ENCODE results near the gene MDM4.
"Not testable (repeated sequence)": the region's sequence is repeated elsewhere in the genome, so short reads cannot be mapped to it uniquely, and the experiment has no call there.

Gene MDM4

GRCh38 chr1:204516180-204516879 lies at the start of gene MDM4:
TSS of gene MDM4 (plus strand) at chr1:204516406. CDS start at chr1:204525519, 9,113 bp downstream.
- peak; percentile 99 for DNase-seq

GRCh38 chr1:204466416-204467405 lies 49.5 kb upstream of the MDM4 start:
- DNase-seq: no peak

- DNase-seq: no peak
Measured at GRCh38 chr1:204468206-204468605, 48.0 kb upstream of the MDM4 start.

GRCh38 chr1:204468766-204469302 lies 47.4 kb upstream of the MDM4 start:
- DNase-seq: no peak

GRCh38 chr1:204469304-204469703 lies 46.9 kb upstream of the MDM4 start:
- no peak for DNase-seq

GRCh38 chr1:204471687-204472086 lies 44.5 kb upstream of the MDM4 start:
- DNase-seq: no peak

- no peak for DNase-seq
Measured at GRCh38 chr1:204472660-204473059, 43.5 kb upstream of the MDM4 start.

- DNase-seq: no peak
Measured at GRCh38 chr1:204473400-204473965, 42.7 kb upstream of the MDM4 start.

- no peak for DNase-seq
Measured at GRCh38 chr1:204475656-204476432, 40.4 kb upstream of the MDM4 start.

GRCh38 chr1:204476563-204476962 lies 39.6 kb upstream of the MDM4 start:
- no peak for DNase-seq

- no peak for DNase-seq
Measured at GRCh38 chr1:204477036-204477740, 39.0 kb upstream of the MDM4 start.

GRCh38 chr1:204478172-204478899 lies 37.9 kb upstream of the MDM4 start:
- DNase-seq: peak; percentile 38

- no peak for DNase-seq
Measured at GRCh38 chr1:204478921-204479320, 37.3 kb upstream of the MDM4 start.

- no peak for DNase-seq
Measured at GRCh38 chr1:204479387-204480136, 36.6 kb upstream of the MDM4 start.

GRCh38 chr1:204480515-204480914 lies 35.7 kb upstream of the MDM4 start:
- no peak for DNase-seq

GRCh38 chr1:204483791-204484190 lies 32.4 kb upstream of the MDM4 start:
- no peak for DNase-seq

GRCh38 chr1:204486513-204487255 lies 29.5 kb upstream of the MDM4 start:
- DNase-seq: not testable (repeated sequence)

- DNase-seq: no peak
Measured at GRCh38 chr1:204487256-204487615, 29.0 kb upstream of the MDM4 start.

GRCh38 chr1:204491655-204492054 lies 24.6 kb upstream of the MDM4 start:
- no peak for DNase-seq

Measured in hematopoietic multipotent progenitor cell treated with erythropoietin and hydrocortisone succinate and interleukin-3 and kit ligand, for 4 days (in vitro differentiated cells).